ENCODE data around the gene FLT1. TPM values are rescaled to one million over a fixed set of nuclear protein-coding genes. Genes with fewer than 3 reads are reported as not detected.

Gene FLT1
- total RNA-seq, 2 donors from 2014 or later = 3.0 to 12.7 TPM

GRCh38 chr13:28340272-28340793, 154.6 kb downstream of the FLT1 start:
- Mint-ChIP-seq H3K4me1 (no peaks in the 10 kb centered on the region), H3K27me3 (peaks cover 11% of the 10 kb centered on the region), H3K9me3 (no peaks in the 10 kb centered on the region), H3K4me3 (no peak overlapping the region), H3K36me3 (ENCODE audit: low read depth) (no peaks in the 10 kb centered on the region), H3K27ac (no peak overlapping the region)
- peak; percentile 34 for ATAC-seq (replicated peaks)

GRCh38 chr13:28339419-28339818, 155.5 kb downstream of the FLT1 start:
- Mint-ChIP-seq H3K9me3 (no peaks in the 10 kb centered on the region), H3K4me1 (no peaks in the 10 kb centered on the region), H3K4me3 (no peak overlapping the region), H3K27me3 (peaks cover 6% of the 10 kb centered on the region), H3K36me3 (ENCODE audit: low read depth) (no peaks in the 10 kb centered on the region), H3K27ac (no peak overlapping the region)
- ATAC-seq (replicated peaks) = no peak

- ATAC-seq (replicated peaks) = no peak
- Mint-ChIP-seq H3K9me3 (no peaks in the 10 kb centered on the region), H3K4me3 (no peak overlapping the region), H3K4me1 (no peaks in the 10 kb centered on the region), H3K27me3 (no peaks in the 10 kb centered on the region), H3K36me3 (ENCODE audit: low read depth) (no peaks in the 10 kb centered on the region), H3K27ac (no peak overlapping the region)
These were observed 156.2 kb downstream of the FLT1 start for GRCh38 chr13:28338742-28339141.

- Mint-ChIP-seq H3K4me1 (no peaks in the 10 kb centered on the region), H3K36me3 (ENCODE audit: low read depth) (no peaks in the 10 kb centered on the region), H3K4me3 (no peak overlapping the region), H3K27me3 (no peaks in the 10 kb centered on the region), H3K27ac (no peak overlapping the region), H3K9me3 (no peaks in the 10 kb centered on the region)
- no peak for ATAC-seq (replicated peaks)
These were observed 156.8 kb downstream of the FLT1 start for GRCh38 chr13:28338006-28338574.

GRCh38 chr13:28337166-28338005, 157.5 kb downstream of the FLT1 start:
- Mint-ChIP-seq H3K27ac (no peak overlapping the region), H3K27me3 (no peaks in the 10 kb centered on the region), H3K4me3 (no peak overlapping the region), H3K4me1 (no peaks in the 10 kb centered on the region), H3K36me3 (ENCODE audit: low read depth) (no peaks in the 10 kb centered on the region), H3K9me3 (no peaks in the 10 kb centered on the region)
- ATAC-seq (replicated peaks) = no peak

GRCh38 chr13:28336193-28336657, 158.7 kb downstream of the FLT1 start:
- no peak for ATAC-seq (replicated peaks)
- H3K4me3 Mint-ChIP-seq = no peak overlapping the region
- no peaks in the 10 kb centered on the region for H3K27me3 Mint-ChIP-seq
- no peak overlapping the region for H3K27ac Mint-ChIP-seq
- no peaks in the 10 kb centered on the region for H3K4me1 Mint-ChIP-seq
- H3K9me3 Mint-ChIP-seq = no peaks in the 10 kb centered on the region
- H3K36me3 Mint-ChIP-seq (ENCODE audit: low read depth) = no peaks in the 10 kb centered on the region

- ATAC-seq (replicated peaks) = no peak
- Mint-ChIP-seq H3K27me3 (peaks cover 5% of the 10 kb centered on the region), H3K9me3 (no peaks in the 10 kb centered on the region), H3K4me3 (no peak overlapping the region), H3K4me1 (no peaks in the 10 kb centered on the region), H3K27ac (no peak overlapping the region), H3K36me3 (ENCODE audit: low read depth) (no peaks in the 10 kb centered on the region)
These were observed 161.6 kb downstream of the FLT1 start for GRCh38 chr13:28333204-28333881.

- Mint-ChIP-seq H3K36me3 (ENCODE audit: low read depth) (no peaks in the 10 kb centered on the region), H3K4me1 (no peaks in the 10 kb centered on the region), H3K27me3 (peaks cover 5% of the 10 kb centered on the region), H3K9me3 (no peaks in the 10 kb centered on the region), H3K4me3 (no peak overlapping the region), H3K27ac (no peak overlapping the region)
- no peak for ATAC-seq (replicated peaks)
These were observed 165.4 kb downstream of the FLT1 start for GRCh38 chr13:28329395-28330158.

- H3K4me3 Mint-ChIP-seq = no peak overlapping the region
These were observed 166.7 kb downstream of the FLT1 start for GRCh38 chr13:28328271-28328607.

GRCh38 chr13:28327373-28328270, 167.3 kb downstream of the FLT1 start:
- no peaks in the 10 kb centered on the region for H3K36me3 Mint-ChIP-seq (ENCODE audit: low read depth)

More at GRCh38 chr13:28328271-28328607, 166.7 kb downstream of the FLT1 start:
- Mint-ChIP-seq H3K27ac (no peak overlapping the region), H3K27me3 (peaks cover 5% of the 10 kb centered on the region), H3K36me3 (ENCODE audit: low read depth) (no peaks in the 10 kb centered on the region), H3K4me1 (no peaks in the 10 kb centered on the region), H3K9me3 (no peaks in the 10 kb centered on the region)
- ATAC-seq (replicated peaks) = no peak

GRCh38 chr13:28326056-28326455, 168.9 kb downstream of the FLT1 start:
- Mint-ChIP-seq H3K36me3 (ENCODE audit: low read depth) (no peaks in the 10 kb centered on the region), H3K27me3 (peaks cover 5% of the 10 kb centered on the region), H3K4me3 (no peak overlapping the region), H3K9me3 (no peaks in the 10 kb centered on the region), H3K4me1 (no peaks in the 10 kb centered on the region), H3K27ac (no peak overlapping the region)
- ATAC-seq (replicated peaks) = no peak

More at GRCh38 chr13:28327373-28328270, 167.3 kb downstream of the FLT1 start:
- no peak overlapping the region for H3K4me3 Mint-ChIP-seq
- no peak for ATAC-seq (replicated peaks)
- no peak overlapping the region for H3K27ac Mint-ChIP-seq
- H3K9me3 Mint-ChIP-seq = no peaks in the 10 kb centered on the region
- peaks cover 5% of the 10 kb centered on the region for H3K27me3 Mint-ChIP-seq
- H3K4me1 Mint-ChIP-seq = no peaks in the 10 kb centered on the region

GRCh38 chr13:28325022-28325421, 169.9 kb downstream of the FLT1 start:
- no peaks in the 10 kb centered on the region for H3K4me1 Mint-ChIP-seq
- H3K36me3 Mint-ChIP-seq (ENCODE audit: low read depth) = no peaks in the 10 kb centered on the region
- no peaks in the 10 kb centered on the region for H3K9me3 Mint-ChIP-seq
- H3K27me3 Mint-ChIP-seq = peaks cover 5% of the 10 kb centered on the region
- ATAC-seq (replicated peaks) = no peak
- H3K4me3 Mint-ChIP-seq = no peak overlapping the region
- no peak overlapping the region for H3K27ac Mint-ChIP-seq

- Mint-ChIP-seq H3K9me3 (no peaks in the 10 kb centered on the region), H3K4me1 (no peaks in the 10 kb centered on the region), H3K4me3 (no peak overlapping the region), H3K27ac (no peak overlapping the region), H3K36me3 (ENCODE audit: low read depth) (no peaks in the 10 kb centered on the region), H3K27me3 (peaks cover 5% of the 10 kb centered on the region)
- peak; percentile 77 for ATAC-seq (replicated peaks)
These were observed 170.6 kb downstream of the FLT1 start for GRCh38 chr13:28324181-28324789.

Measured in activated T-helper 17 cell treated with anti-CD3 and anti-CD28 coated beads, Interleukin-2, amount 50 U/mL, for 72 hours (primary cell).